HG03439 (cell line): ENCODE measurements around the gene NANOS2.

Experiments used
- ATAC-seq: cut with Tn5 transposase; IDR thresholded peaks from one replicate; pipeline ENCODE4 v1.9.1; 2021; ENCODE audit warnings: mild to moderate bottlenecking, moderate library complexity; ENCODE audit not compliant: unreplicated experiment

Gene NANOS2

GRCh38 chr19:45913874-45914830 is at the start of gene NANOS2:
Gene NANOS2 (minus strand): TSS chr19:45914778. CDS start chr19:45914693, 85 bp downstream.
- ATAC-seq, result no peak

GRCh38 chr19:45962021-45962420 is 47.4 kb upstream of the NANOS2 start:
- no peak for ATAC-seq

- no peak for ATAC-seq
Measured at GRCh38 chr19:45960595-45961235, 46.1 kb upstream of the NANOS2 start.

GRCh38 chr19:45959517-45960025 is 45.0 kb upstream of the NANOS2 start:
- no peak for ATAC-seq

GRCh38 chr19:45958769-45959516 is 44.4 kb upstream of the NANOS2 start:
- no peak for ATAC-seq

GRCh38 chr19:45958320-45958719 is 43.7 kb upstream of the NANOS2 start:
- no peak for ATAC-seq

- no peak for ATAC-seq
Measured at GRCh38 chr19:45955905-45956608, 41.5 kb upstream of the NANOS2 start.

- ATAC-seq, result no peak
Measured at GRCh38 chr19:45954156-45954555, 39.6 kb upstream of the NANOS2 start.

- ATAC-seq, result no peak
Measured at GRCh38 chr19:45953676-45954075, 39.1 kb upstream of the NANOS2 start.

- ATAC-seq, result no peak
Measured at GRCh38 chr19:45952686-45953505, 38.3 kb upstream of the NANOS2 start.

GRCh38 chr19:45952341-45952685 is 37.7 kb upstream of the NANOS2 start:
- no peak for ATAC-seq

- ATAC-seq, result no peak
Measured at GRCh38 chr19:45947926-45948325, 33.3 kb upstream of the NANOS2 start.

- no peak for ATAC-seq
Measured at GRCh38 chr19:45940515-45940805, 25.9 kb upstream of the NANOS2 start.

- no peak for ATAC-seq
Measured at GRCh38 chr19:45939792-45940514, 25.4 kb upstream of the NANOS2 start.

GRCh38 chr19:45938733-45939319 is 24.2 kb upstream of the NANOS2 start:
- no peak for ATAC-seq

GRCh38 chr19:45935267-45935666 is 20.7 kb upstream of the NANOS2 start:
- ATAC-seq, result no peak

- ATAC-seq, result no peak
Measured at GRCh38 chr19:45934551-45935230, 20.1 kb upstream of the NANOS2 start.

GRCh38 chr19:45933759-45934158 is 19.2 kb upstream of the NANOS2 start:
- no peak for ATAC-seq
